NOMO-1 treated with DMSO at 0.1 percent for 48 hours (cell line): ENCODE results near the gene ASZ1.
A peak's percentile ranks its signal among the peaks of the same experiment; 100 is the strongest.
"Not testable (repeated sequence)": the region's sequence is repeated elsewhere in the genome, so short reads cannot be mapped to it uniquely, and the experiment has no call there.

Experiments
- DNase-seq: peaks from one replicate; lab custom pipeline; 2025; ENCODE audit not compliant: unreplicated experiment; lab: John Stamatoyannopoulos, UW

ASZ1 gene, protein sequence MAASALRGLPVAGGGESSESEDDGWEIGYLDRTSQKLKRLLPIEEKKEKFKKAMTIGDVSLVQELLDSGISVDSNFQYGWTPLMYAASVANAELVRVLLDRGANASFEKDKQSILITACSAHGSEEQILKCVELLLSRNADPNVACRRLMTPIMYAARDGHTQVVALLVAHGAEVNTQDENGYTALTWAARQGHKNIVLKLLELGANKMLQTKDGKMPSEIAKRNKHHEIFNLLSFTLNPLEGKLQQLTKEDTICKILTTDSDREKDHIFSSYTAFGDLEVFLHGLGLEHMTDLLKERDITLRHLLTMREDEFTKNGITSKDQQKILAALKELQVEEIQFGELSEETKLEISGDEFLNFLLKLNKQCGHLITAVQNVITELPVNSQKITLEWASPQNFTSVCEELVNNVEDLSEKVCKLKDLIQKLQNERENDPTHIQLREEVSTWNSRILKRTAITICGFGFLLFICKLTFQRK

DNA sequence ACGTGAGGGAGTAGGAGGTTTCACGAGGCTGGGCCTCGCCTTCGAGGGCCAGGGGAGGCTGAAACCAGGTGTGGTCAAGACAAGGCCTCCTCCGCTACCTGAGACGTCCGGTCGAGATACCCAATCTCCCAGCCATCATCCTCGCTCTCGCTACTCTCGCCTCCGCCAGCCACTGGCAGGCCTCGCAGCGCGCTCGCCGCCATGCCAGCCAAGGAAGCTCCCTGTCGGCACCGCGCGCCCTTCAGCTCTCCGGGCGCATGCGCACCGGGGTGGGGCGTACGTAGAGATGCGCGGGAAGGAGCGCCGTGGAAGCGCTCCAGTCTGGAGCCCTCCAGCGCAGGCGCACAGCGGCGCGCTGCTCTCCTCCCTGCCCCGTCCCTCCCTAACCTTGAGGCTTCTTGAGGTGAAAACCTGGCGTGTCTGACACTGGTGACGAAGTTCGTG lies at the start of gene ASZ1:
TSS of gene ASZ1 (minus strand) at position 236 of the 444 bp plus-strand sequence. CDS start at position 203, 33 bp downstream.
- DNase-seq = no peak

DNA sequence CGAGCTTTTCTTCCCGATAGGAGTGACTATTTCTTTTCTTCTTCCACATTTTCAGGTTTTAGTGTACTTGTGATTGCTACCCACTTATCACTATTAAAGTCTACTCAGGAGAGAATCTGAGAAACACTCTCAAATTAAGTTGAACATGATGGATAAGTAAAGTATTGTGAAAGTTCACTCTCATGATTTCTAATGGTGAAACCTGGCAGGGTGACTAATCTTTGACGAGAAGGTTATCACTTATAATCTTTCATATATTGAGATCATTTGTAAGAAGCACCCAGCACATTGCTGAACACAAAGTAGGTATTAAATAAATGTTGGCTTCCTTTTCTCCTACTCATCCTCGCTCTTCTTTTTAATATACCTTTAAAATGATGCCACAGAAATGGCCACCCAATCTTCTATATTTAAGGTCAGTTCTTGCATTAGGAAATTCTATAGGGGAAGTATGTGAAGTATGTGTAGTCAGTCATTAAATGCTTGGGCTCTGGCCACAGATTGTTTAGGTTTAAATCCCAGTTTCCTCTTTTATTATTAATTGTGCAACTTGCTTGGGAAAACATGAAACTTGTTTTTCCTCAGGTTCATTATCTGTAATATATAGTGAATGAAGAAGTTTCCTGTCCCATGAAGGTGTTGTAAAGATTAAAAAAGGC lies 49.4 kb upstream of the ASZ1 start:
- DNase-seq = no peak

DNA sequence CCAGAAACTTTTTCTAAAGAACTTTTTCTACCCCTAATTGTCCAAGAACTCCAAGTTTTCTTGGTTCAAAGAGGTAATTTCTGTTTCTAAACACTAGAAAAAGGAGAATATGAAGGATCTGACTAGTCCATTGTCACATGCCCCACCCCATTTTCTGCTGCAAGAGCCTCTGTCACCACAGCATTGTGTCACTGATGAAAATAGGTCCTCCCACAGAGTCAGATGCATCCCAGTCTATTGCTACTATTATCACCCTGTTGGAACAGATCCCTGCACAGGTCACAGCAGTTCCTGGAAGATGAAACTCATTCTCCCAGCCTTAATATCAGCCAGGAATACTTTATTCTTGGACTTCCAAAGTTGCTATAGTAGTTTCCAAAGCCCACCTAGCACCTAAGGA lies 45.0 kb upstream of the ASZ1 start:
- DNase-seq = no peak

DNA sequence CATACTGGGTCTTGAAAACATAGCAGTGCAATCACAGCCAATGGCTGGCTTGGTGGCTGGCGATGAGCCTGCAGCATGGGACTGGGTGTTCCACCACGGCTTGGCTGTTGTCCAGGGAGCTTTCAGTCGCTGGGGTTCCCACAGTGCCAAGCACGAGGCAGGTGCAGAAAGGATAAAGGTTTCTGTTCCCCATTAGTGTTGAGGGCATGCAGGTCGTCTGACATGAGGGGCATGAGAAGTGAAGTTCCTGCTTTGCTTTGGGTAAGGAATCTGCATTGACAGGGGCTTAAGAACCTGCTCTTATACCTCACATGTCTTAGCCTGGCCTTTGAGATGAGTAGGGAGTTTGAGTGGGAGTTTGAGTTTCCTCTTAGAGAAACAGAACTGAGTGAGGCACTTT lies 43.5 kb upstream of the ASZ1 start:
- no peak for DNase-seq

DNA sequence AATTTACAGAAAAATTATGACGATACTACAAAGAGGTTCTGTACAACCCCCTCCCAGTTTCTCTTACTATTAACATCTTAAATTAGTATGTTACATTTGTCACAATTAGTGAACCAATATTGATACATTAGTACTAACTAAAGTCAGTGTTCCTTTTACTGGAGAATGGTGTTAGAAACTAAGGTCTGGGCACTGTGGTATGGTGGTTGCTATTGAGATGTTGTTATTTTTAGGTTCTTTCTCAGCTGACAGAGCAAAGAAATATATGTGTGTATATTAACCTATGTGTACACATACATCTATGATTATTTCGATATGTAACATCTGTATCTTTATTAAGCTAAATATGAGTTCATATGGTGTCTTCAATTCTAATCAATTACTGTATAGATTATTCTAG lies 40.9 kb upstream of the ASZ1 start:
- no peak for DNase-seq

DNA sequence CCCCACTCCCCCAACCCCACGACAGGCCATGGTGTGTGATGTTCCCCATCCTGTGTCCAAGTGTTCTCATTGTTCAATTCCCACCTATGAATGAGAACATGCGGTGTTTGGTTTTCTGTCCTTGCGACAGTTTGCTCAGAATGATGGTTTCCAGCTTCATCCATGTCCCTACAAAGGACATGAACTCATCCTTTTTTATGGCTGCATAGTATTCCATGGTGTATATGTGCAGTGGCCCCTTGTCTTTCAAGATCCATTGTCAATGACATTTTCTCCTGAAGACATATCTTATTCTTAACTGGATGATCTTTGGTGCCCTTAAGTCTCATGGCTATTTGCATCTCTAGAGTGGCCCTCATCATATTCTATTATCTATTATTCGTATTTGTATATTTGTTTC lies 33.5 kb upstream of the ASZ1 start:
- not testable (repeated sequence) for DNase-seq

DNA sequence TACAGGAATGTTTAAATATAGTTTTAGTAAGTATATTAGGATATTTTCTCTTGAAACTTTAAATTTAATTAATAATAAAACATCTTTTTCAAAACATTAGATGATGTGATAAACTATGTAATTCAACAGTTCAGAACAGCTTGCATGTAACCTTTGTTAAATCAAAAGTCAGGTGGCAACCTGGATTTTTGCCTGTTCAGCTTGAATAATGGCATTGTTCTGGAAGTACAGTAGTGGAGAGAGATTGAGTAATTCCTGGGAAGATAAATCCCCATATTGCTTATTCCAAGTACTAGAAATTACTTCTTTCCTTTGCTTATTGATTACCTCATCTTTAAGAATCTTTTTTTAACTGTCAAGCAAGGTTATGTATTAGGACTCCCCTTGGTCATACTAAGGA lies 32.4 kb upstream of the ASZ1 start:
- no peak for DNase-seq

DNA sequence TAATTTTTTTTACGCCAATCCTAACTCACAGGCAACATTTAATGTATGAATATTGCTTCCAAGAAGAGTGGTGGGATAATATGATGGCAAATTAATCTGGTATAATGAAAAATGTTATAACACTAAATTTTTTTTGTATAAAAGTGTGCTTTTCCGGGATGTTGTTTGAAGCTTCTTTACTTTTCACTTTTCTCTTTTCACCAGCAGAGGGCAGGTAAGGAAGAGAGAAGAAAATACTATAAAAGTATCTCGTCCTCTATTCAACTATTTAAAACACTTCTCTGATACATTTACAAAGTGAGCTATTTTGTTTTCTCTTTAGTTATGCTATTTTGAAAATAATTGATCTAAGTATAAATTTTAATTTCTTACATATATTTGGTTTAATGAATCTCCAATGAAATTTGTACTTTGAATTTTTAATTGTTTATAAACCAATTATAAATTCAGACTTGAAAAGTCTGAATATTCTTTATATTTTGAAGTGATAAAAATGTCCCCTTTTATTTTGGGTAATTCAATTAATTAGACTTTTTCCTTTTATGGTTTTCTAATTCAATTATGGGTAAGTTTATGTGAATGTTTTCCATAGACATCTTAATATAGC lies 31.8 kb upstream of the ASZ1 start:
- peak; percentile 1 for DNase-seq

DNA sequence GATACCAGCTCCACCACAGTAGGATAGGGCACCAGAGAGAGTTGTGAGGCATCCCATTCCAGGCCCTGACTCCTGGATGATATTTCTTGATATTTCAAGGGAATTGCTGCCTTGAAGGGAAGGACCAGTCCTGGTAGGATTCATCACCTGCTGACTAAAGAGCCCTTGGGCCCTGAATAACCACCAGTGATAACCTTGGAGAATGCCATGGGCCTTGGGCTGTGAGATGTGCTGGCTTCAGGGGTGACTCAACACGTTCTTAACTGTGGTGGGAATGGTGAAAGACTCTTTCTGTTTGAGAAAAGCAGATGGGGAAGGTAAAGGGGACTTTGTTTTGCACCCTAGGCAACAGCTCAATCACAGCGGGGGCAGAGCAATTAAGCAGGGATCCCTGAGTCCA lies 21.4 kb upstream of the ASZ1 start:
- DNase-seq = no peak

DNA sequence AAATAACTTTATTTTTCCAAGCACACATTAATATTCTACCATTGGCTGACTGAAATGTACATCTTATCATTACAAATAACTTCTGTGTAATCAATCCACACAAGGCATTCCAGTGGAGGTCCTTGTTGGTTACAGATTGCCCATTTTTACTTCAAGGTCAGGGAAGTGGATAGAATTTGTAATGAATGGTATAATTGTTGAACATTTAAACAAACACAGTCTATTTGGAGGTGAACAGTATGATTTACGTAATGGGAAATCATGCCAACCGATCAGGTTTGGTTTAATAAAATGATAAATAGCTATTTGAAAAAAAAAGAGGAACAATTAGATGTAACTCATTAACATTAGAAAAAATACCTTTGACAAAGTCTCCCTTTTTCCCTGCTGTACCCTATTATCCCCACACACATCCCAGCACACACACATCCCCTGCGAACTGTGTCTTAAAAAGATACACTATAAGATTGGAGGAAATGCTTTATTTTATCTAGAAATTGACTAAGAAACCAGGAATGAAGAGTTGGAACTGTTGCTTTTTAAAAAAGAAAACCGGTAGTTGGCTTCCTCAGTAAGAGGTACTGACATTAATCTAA lies 19.0 kb upstream of the ASZ1 start:
- no peak for DNase-seq

DNA sequence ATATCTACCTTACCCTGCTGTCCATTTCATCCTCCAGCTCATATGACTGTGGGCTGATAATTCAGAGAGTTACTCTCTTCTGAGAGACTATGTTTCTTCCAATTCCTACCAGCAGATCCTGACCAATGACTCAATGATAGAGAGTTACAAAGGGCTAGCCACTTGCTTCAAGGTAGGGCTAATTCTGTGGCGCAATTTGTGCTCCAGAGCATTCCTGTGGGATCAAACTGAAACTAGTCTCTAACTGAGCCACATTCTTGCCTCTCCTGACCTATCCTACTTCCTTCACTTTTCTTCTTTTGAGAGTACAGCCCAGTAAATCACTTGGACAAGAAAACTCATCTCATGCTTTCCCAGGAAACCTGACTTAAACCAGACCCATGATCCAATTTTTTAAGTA lies 17.9 kb upstream of the ASZ1 start:
- DNase-seq = no peak

DNA sequence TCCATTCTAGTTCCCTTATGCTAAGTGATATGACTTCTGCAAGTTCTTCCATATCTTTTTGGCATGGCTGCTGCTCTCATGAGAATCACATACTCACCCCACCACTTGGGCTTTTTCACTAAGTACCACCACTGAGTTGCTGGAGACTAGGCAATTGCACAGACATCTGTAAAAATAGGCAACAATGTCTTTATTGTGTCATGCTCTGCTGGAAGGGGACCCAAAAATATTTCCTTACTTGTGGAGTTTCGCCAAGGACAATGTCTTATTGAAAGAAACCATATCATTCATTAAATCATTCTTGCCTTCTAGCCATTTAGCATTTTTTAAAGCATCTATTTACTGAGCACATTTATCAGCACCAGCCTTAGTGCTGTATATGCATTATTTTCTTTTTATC lies 17.4 kb upstream of the ASZ1 start:
- no peak for DNase-seq

DNA sequence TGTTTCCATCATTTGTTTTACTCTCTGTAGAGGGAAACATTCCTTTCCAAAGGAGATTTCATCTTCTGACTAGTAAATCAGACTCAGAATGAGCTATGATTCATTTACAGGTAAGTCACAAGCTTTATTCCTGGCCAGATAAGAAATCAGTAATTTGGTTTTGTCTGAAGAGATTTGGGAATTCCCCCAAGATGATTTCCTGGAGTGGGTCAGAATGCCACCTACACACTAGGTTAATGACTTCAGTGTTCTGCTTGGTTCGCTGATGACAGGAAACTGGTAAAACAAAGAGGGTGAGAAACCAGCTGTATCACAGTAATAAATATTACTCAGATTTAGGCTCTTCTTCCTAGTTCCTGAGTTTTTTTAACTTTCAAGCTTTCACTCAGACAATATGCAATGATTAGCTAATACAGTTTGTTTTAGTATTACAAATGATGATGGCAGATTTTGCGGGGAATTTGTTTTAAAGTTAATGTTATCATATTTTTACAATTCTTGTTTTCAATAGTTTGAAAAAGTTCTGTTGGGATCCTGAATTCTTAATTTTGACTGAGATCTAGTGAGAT lies 8.3 kb upstream of the ASZ1 start:
- no peak for DNase-seq

DNA sequence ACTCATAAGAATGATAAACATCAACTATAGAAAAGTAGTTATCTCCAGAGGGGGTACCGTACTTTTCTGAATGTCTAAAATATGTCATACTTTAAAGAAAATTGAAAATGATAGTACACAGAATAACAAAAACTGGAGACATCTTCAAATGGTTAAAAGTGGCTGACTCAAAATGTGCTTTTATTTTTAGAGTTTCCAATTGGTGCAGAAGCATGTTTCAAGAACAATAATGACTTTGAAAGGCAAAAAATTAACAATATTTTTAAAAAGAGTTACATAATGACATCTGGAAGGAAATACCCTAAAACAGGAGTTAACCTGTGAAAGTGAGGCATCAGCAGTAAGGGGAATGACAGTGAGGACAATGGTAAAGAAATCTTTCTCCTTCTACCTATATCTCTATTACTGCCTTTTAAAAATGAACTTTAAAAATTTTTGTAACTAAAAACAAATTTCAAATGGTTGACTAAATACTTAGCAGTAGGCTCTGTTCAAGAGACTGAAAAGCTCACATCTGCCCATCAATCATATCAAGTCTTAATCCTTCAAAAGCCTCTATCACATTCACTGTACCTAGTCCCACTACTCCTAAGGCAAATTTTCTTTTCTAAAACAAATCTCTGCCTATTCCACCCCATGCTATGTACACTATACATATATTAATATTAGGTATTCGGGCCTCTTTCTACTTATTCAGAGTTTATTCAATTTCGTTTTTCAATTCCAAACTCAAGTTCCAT lies 3.0 kb downstream of the ASZ1 start:
- no peak for DNase-seq

DNA sequence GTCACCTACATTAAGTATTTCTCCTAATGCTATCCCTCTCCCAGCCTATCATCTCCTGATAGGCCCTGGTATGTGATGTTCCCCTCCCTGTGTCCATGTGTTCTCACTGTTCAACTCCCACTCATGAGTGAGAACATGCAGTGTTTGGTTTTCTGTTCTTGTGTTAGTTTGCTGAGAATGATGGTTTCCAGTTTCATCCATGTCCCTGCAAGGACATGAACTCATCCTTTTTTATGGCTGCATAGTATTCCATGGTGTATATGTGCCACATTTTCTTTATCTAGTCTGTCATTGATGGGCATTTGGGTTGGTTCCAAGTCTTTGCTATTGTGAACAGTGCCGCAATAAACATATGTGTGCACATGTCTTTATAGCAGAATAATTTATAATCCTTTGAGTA lies 12.7 kb downstream of the ASZ1 start:
- DNase-seq = not testable (repeated sequence)

DNA sequence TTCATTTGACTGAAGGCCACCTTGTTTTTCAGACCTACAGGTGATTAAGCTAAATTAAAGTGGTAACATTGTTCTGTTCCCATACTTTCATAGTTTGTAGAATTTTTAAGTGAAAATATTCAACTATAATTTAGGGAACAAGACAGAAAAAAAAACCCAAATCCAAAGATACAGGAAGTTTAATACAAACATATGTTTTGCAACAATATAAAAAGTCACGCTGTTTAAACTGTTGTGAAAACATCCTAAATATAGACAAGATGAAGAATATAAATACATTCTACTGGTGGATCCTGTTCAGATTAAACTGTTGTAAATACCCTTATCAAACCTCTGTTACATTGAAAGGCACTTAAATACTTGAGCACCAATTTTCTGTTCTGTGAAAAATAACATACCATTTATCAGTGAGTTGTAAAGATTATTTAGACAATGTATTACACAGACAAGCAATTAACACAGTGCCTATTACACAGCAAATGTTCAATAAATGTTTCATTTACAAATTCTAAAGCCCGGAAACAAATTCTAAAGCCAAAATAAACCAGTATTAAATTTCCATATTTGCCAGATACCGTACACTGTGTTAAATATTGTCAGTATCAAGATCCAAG lies 14.2 kb downstream of the ASZ1 start:
- no peak for DNase-seq

DNA sequence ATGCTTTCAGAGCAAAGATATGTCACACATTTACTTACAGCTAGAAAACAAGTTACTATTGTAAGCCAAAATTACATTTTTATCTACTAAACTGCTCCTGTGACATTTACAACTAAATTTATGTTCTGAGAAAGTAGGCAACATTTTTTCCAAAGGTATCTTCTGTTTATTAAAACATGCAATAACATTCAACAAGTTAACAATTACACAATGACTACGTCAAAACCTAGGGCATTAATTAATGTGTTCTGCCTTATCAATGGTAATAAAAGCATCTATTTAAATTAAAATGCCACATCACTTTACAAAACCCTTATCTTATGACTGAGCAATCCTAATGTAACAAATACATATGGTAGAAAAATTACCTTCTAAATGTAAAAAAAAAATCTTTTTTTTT lies 14.9 kb downstream of the ASZ1 start:
- DNase-seq = no peak

DNA sequence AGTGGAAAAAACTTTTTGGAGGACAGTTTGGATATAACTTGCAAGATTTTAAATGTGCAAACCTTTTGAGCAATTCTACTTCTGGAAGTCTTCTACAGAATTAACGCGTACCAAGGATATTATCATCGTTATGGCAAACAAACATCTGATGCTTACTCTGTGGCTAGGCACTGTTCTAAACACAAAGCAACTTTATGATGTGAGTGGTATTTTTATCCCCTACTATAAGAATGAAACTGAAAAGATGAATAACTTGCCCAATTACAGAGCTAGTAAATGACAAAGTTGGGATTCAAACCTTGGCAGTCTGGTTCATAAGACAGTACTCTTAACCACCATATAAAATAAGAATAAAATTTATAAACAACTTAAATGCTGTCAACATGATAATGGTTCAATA lies 15.8 kb downstream of the ASZ1 start:
- DNase-seq = no peak

DNA sequence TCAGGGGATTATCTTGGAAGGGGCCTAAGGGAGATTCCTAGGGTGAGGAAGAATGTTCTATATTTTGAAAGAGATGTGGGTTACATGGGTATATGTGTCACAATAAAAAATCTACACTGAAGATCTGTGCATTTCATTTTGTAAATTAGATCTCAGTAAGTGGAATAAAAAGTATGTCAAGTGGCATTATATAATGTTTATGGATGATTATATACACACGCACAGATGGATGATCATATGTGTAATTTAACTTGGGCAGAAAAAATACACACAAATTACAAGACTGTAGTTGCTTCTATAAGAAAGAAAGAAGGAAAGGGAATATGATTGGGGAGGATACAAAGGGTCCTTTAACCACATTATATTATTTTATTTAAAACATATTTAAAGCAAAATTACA lies 18.5 kb downstream of the ASZ1 start:
- DNase-seq = no peak

DNA sequence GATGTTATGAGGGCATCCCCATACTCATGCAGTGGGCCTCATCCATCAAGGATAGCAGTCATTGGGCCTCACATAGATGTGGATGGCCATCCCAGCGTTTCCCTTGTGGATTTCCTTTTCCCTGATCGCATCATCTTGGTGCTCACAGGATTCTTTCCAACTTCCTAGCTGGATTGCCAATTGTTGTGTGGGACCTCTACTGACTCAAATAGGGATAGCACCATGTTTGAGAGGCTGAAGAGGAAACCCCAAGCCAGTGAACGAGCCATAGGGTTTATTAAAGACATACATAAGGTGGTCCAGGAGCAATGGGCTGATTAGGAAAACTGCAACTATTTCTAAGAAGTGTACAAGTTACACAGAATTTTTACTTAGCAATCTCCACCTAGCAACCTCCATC lies 21.8 kb downstream of the ASZ1 start:
- no peak for DNase-seq
